RWPE1 (cell line): ENCODE results near the gene UBASH3A.

Experiments used
- CTCF ChIA-PET: fragments of 350-600 bp; sonication (Branson Sonifier 250); formaldehyde crosslinking; extraction: SDS; loops from one replicate; lab custom pipeline; 2021; lab: Yijun Ruan, JAX
- POLR2A ChIA-PET: fragments of 400-600 bp; formaldehyde crosslinking; extraction: SDS; loops from one replicate; lab custom pipeline; 2020; ENCODE audit warnings: antibody characterized with exemption; ENCODE audit not compliant: low non-redundant PET; lab: Yijun Ruan, JAX
- DNase-seq: peaks from one replicate; pipeline ENCODE4 v3.0.0; 2012; ENCODE audit warnings: low spot score
- H3K27ac ChIP-seq: fragments of 450-650 bp; 2 replicates; pipeline ENCODE4 v1.5.1; 2017
- TF ChIP-seq, protein P1 (sequence below): fragments of 450-650 bp; conservative IDR thresholded peaks from 2 replicates; pipeline ENCODE4 v1.5.1; 2017; ENCODE audit warnings: low read depth, mild to moderate bottlenecking

UBASH3A gene

DNA sequence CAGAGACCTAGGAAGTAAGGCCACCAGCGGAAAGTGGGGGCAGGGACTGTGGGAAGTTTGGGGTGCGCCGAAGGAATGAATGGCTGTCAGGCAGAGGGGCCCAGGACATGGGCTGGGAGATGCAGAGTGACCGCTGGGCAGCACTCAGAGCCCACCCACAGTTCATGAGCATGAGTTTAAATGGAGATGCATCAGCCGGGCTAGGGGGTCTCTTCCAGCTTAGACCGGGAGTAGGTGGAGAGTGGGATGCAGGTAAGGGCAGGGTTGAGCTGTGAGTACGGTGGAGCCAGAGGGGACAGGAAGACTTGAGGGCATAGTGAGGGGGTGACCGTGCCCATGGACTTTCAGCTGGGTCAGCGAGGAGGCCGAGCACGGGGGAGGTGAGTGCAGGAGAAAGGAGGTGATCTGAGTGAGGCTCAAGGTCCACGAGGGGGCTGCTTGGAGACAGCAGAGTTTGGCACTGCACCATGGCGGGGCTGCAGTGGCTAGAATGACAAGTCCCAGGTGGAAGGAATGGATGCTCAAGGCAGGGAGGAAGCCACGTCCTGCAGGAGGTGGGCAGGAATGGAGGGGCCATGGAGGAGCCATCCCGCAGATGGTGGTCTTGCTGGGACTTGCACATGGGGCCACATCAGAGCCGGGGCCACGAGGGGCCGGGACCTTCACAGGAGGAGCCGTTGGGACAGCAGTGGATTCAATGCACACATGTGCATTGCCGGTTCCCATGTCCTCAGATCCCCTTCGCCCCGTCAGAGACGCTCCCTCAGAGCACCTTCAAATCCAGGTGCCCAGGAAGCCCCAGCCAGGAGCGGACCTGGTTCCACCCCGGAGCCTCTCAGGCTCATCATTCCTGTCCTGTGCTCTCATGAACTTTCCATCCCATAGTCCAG, 34.9 kb downstream of the UBASH3A start:
- TF ChIP-seq, protein P1, sequence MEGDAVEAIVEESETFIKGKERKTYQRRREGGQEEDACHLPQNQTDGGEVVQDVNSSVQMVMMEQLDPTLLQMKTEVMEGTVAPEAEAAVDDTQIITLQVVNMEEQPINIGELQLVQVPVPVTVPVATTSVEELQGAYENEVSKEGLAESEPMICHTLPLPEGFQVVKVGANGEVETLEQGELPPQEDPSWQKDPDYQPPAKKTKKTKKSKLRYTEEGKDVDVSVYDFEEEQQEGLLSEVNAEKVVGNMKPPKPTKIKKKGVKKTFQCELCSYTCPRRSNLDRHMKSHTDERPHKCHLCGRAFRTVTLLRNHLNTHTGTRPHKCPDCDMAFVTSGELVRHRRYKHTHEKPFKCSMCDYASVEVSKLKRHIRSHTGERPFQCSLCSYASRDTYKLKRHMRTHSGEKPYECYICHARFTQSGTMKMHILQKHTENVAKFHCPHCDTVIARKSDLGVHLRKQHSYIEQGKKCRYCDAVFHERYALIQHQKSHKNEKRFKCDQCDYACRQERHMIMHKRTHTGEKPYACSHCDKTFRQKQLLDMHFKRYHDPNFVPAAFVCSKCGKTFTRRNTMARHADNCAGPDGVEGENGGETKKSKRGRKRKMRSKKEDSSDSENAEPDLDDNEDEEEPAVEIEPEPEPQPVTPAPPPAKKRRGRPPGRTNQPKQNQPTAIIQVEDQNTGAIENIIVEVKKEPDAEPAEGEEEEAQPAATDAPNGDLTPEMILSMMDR, result no peak
- H3K27ac ChIP-seq, result no peak overlapping the region
- DNase-seq, result no peak
- CTCF ChIA-PET, result no interaction called here
- POLR2A ChIA-PET, result no interaction called here

DNA sequence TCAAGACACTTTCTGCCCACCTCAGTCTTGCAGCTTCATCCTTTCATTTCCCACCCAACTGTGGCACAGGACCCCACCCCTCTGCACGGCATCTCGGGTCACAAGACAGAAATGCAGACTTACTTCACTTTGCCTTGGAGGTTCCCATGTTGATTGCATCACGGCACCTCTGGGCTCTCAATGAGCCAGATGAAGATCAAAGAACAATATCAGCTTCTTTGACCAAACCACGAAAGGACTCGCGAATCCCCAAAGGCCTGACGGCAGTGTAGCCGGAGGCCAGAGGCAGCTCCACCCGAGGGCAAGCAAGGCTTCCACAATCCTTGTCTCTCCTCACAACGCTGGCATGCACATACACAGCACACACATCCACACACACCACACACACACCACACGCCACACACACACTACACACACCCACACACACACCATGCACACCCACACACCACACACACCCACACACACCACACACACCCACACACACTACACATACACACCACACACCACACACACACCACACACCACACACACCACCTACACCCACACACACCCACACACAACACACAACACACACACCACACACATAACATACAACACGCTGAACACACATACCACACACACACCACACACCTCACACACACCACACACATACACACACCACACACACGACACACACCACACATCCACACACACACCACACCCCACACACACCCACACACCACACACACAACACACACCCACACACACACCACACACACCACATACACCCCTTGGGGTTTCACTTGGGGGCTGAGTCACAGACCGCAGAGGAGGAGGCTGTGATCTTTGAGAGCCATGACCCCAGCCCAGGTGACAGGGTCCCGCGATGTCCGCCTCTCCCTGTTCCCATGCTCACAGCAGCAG, 35.8 kb downstream of the UBASH3A start:
- POLR2A ChIA-PET, result no interaction called here
- CTCF ChIA-PET, result interaction anchor here (0.5 kb wide), 1 partner anchor 160 kb away, joined by 3 read pairs; no protein-coding TSS in a partner anchor
- no peak overlapping the region for H3K27ac ChIP-seq
- no peak for DNase-seq
- TF ChIP-seq, protein P1, result no peak

DNA sequence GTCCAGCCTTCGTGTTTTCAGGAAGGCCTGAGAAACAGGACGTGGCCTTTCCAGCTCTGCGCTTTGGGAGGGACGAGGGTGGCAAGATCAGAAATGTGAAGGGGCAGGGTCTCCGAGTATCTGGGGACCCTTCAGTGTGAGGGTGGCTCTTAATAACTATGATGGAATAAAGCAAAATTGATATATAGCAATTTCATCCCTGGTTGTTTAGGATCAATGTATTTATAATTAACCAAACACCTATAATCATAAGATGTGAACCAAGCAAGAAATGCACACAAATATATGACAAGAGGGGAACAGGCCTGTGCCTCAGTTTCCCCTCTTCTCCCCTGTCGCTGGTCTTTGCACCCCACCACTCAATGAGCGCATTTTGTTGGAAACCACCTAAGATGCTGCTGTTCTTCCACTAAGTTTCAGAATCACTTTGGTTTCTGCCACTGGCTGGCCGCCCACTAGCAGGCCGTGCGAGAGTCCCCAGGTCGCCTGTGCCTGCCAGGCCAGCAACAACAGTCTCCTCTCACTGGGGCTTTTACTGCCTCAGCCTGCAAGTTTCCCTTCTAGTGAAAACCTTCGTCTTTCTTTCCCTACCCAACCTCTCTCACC, 36.6 kb downstream of the UBASH3A start:
- CTCF ChIA-PET, result no interaction called here
- no peak overlapping the region for H3K27ac ChIP-seq
- no peak for DNase-seq
- TF ChIP-seq, protein P1, result no peak
- POLR2A ChIA-PET, result no interaction called here

DNA sequence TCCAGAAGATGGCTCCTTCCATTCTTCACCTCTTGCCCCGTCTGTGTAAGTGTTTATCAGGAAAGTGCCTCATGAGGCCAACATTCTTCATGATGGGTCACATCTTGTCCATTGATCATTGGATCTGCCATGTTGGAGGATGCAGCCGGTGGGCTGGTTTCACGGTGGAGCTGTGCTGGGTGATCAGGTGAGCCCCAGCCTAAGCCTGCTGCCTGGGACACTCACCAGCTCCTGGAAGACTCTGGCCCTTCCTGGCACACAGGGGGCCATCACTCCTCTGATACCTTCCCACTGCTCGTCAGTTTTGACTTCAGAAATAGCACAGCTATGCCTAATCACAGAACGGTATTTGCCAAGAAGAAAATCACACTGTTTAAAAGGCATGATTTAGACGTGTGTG, 38.3 kb downstream of the UBASH3A start:
- no peak overlapping the region for H3K27ac ChIP-seq
- DNase-seq, result no peak
- TF ChIP-seq, protein P1, result no peak
- CTCF ChIA-PET, result interaction anchor here (0.7 to 1.4 kb wide), 2 partner anchors 56 to 132 kb away, joined by 3 to 7 read pairs; no protein-coding TSS in a partner anchor
- POLR2A ChIA-PET, result no interaction called here

DNA sequence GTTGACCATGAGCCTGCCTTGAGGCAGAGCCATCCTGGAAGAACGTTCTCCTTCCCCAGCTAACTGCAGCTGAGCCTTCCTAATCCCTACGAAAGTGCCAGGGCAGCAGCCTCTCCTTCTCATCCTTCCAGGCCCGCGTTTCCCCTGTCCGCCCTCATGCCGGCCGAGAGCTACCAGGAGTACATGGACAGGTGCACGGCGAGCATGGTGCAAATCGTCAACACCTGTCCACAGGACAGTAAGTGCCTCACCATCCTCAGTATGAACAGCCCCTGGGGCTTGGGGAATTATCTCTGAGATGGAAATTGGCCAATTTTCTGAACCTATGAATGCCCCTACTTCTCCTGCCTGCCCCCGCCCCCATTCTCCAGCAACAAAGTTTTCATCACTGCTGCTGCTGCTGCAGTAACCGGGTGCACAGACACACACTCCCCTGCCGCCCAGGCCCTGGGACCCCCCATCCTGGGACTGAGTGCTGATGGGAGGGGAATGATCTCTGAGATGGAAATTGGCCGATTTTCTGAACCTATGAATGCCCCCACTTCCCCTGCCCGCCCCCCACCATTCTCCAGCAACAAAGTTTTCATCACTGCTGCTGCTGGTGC, 39.6 kb downstream of the UBASH3A start:
- no peak overlapping the region for H3K27ac ChIP-seq
- CTCF ChIA-PET, result no interaction called here
- DNase-seq, result no peak
- TF ChIP-seq, protein P1, result no peak
- POLR2A ChIA-PET, result no interaction called here
